Adrenal gland (tissue), 12 donors: Measurements from ENCODE around the gene CCL17. TPM values are rescaled to one million over a fixed set of nuclear protein-coding genes. Genes with fewer than 3 reads are reported as not detected.
A peak's percentile ranks its signal among the peaks of the same experiment; 100 is the strongest.

Experiments
- DNase-seq, 7 donors: peaks; one replicate each; pipeline ENCODE4 v3.0.0-alpha.2; 2019 to 2020
- H3K27ac ChIP-seq, 5 donors: fragments of 200-600 bp; sonication (generic) in 4 of 5; 1 replicate in 3 of 5; 2 replicates in 2 of 5; pipeline versions ENCODE4 v1.5.1 to v1.8.0; 2016 to 2020; ENCODE audit warnings: mild to moderate bottlenecking in 1 of 5
- H3K27me3 ChIP-seq: fragments of 200-600 bp; 2 replicates; pipeline ENCODE4 v1.8.0; 2021
- H3K36me3 ChIP-seq, 2 donors: fragments of 200-600 bp; replicated peaks in 1 of 2; 1 replicate in 1 of 2; 2 replicates in 1 of 2; pipeline versions ENCODE4 v1.5.1 to v1.8.0; 2018 to 2022
- H3K4me1 ChIP-seq, 2 donors: fragments of 200-600 bp; replicated peaks in 1 of 2; 1 replicate in 1 of 2; 2 replicates in 1 of 2; pipeline versions ENCODE4 v1.5.1 to v1.8.0; 2018 to 2021
- H3K4me3 ChIP-seq, 4 donors: fragments of 200-600 bp; sonication (generic) in 3 of 4; one replicate each; pipeline ENCODE4 v1.5.1; 2016 to 2018
- H3K9me3 ChIP-seq, 3 donors: fragments of 200-600 bp; sonication (generic) in 1 of 3; replicated peaks in 1 of 3; 1 replicate in 2 of 3; 2 replicates in 1 of 3; pipeline versions ENCODE4 v1.5.1 to v1.8.0; 2016 to 2021
- POLR2A ChIP-seq, 2 donors: fragments of 450-650 bp; IDR thresholded peaks; one replicate each; pipeline ENCODE4 v1.6.1; 2017; ENCODE audit warnings: antibody characterized with exemption in 2 of 2, mild to moderate bottlenecking in 2 of 2, moderate library complexity in 1 of 2
- whole genome bisulfite sequencing, 4 donors: extraction: QIAGEN DNeasy Blood & Tissue Kit in 2 of 4; methylation state at CpG; one replicate each; pipeline versions ENCODE4 v1.1.5 to v1.1.7; 2013 to 2017; 5-methylcytosine and 5-hydroxymethylcytosine counted together
- intact Hi-C, 2 donors: fragments of 100-400 bp; cut with DNase I; formaldehyde crosslinking; loops; one replicate each; pipeline versions ENCODE4 v1.14.1 to v1.15.0; 2022 to 2023
- polyA plus RNA-seq, 3 donors: library from polyadenylated mRNA; stranded (reverse); fragments of 200-250 nt in 2 of 3; fragments of 350-450 nt in 1 of 3; fragmentation: Illumina TruSeq in 1 of 3; extraction: RNeasy Lipid Tissue Mini Kit (QIAGEN cat#74804) in 1 of 3; gene quantifications; one replicate each; pipeline ENCODE4 v1.2.3, GENCODE V29; 2013 to 2014
- total RNA-seq, 9 donors: library from RNA; depleted of rRNA in 4 of 9; stranded (reverse); fragments of >200 nt in 4 of 9; fragments of 120-200 nt in 1 of 9; fragmentation: NEBNext Ultra II Directional in 1 of 9; extraction: Animal tissue kit (Norgen Biotek cat#: 25700) in 1 of 9; gene quantifications; one replicate each; pipeline versions ENCODE4 v1.1.0 to v1.2.4, GENCODE V29; 2013 to 2023
- TF ChIP-seq, protein P1 (sequence below), 6 experiments: fragments of 450-650 bp in 4 of 6; fragments of 200-600 bp in 2 of 6; sonication (generic) in 1 of 6; IDR thresholded peaks; 1 replicate in 5 of 6; 2 replicates in 1 of 6; pipeline versions ENCODE4 v1.5.1 to v1.8.0; 2016 to 2021; ENCODE audit warnings: antibody characterized with exemption in 6 of 6, mild to moderate bottlenecking in 2 of 6, moderate library complexity in 1 of 6
- donor health status: healthy with polysubstance abuse.
- donor health status: Bipolar disorder and iron deficiency.
- donor health status: DM: yes; HTN: yes; CAD: no.
- donor health status: DM: no; HTN: no; CAD: no.
- donor health status: DM: no; HTN: no; CAD: no.
- donor health status: DM: yes; HTN: yes; CAD: no.

CCL17 gene
- total and polyA plus RNA-seq, 12 donors, result not detected

DNA sequence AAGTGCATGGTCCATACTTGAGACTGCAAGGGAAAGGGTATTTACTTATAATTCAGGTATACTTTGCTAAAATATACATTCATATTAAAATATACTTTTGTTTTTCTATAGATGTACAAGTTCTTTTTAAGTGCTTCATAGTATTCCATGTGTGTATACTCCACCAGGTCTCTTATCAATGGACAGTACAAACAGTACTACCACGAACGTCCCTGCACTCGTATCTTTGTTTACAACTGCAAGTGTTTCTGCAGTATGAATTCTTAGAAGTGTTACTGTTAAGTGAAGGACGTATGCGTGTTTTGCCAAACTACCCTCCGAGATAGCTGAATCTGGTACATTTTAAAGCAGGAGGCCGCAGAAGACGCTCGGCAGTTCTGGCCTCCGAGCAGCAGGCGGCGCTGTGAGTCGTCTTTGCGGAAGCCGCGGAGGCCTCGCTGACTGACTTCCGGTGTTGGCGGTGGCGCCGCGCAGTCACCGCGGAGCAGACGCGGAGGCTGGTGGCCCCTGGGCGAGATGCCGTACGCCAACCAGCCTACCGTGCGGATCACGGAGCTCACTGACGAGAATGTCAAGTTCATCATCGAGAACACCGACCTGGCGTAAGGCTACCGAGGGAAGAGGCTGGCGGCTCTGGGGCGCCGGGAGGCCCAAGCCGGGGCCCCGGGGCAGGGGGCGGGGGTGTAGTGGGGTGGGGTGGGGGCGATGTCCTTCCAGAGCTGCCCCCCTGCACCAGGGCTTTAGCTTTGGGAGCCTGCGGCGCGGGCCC, 57.8 kb downstream of the CCL17 start, which contains the start of gene POLR2C:
Gene POLR2C (plus strand): TSS at position 471 of the 769 bp plus-strand sequence. CDS start 46 bp downstream, at position 517.
- peaks cover 0 to 72% of the 10 kb centered on the region in 2 donors for H3K36me3 ChIP-seq
- 1% methylated on average over 31 to 47 of the region's 47 CpGs for whole genome bisulfite sequencing, 4 donors
- H3K9me3 ChIP-seq, result no peaks in the 10 kb centered on the region
- peaks cover 6 to 24% of the 10 kb centered on the region in 2 donors for H3K4me1 ChIP-seq
- no peaks in the 10 kb centered on the region for H3K27me3 ChIP-seq
- TF ChIP-seq POLR2A (IDR thresholded peaks at IDR 0.05), result peak; percentile 86 to 93
- TF ChIP-seq, protein P1, sequence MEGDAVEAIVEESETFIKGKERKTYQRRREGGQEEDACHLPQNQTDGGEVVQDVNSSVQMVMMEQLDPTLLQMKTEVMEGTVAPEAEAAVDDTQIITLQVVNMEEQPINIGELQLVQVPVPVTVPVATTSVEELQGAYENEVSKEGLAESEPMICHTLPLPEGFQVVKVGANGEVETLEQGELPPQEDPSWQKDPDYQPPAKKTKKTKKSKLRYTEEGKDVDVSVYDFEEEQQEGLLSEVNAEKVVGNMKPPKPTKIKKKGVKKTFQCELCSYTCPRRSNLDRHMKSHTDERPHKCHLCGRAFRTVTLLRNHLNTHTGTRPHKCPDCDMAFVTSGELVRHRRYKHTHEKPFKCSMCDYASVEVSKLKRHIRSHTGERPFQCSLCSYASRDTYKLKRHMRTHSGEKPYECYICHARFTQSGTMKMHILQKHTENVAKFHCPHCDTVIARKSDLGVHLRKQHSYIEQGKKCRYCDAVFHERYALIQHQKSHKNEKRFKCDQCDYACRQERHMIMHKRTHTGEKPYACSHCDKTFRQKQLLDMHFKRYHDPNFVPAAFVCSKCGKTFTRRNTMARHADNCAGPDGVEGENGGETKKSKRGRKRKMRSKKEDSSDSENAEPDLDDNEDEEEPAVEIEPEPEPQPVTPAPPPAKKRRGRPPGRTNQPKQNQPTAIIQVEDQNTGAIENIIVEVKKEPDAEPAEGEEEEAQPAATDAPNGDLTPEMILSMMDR (IDR thresholded peaks at IDR 0.05), result peak; percentile 85 to 99 (median 94)
- DNase-seq, result peak; percentile 85 to 95 (median 89)
- H3K4me3 ChIP-seq, result peak within 1 kb of the TSS; percentile 35 to 97 (median 62)
- intact Hi-C loops, result no loop called here
- H3K27ac ChIP-seq, result peak within 1 kb of the TSS in 3 of 5 donors; percentile 72 to 91 (median 74)

DNA sequence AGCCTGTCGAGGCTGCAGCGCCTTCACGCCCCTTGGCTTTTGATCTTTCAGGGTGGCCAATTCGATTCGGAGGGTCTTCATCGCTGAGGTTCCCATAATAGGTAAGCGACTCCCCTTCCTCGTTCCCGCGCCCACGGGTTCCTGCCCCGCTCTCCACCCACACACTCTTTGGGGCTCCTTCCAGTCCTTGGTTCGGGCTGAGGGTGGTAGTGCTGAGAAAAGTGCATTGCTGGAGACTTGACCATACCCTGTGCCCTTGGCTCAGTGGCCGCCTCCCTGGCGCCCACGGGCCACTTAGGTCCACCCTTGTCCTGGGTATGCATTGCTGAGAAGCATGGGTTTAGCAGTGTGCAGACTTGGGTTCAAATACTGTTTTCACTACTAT, 58.4 kb downstream of the CCL17 start:
- H3K27me3 ChIP-seq, result no peaks in the 10 kb centered on the region
- no peak for DNase-seq
- TF ChIP-seq, protein P1 (IDR thresholded peaks at IDR 0.05), result no peak
- TF ChIP-seq POLR2A (IDR thresholded peaks at IDR 0.05), result no peak
- H3K4me3 ChIP-seq, result peak overlapping the region; percentile 35 to 97 (median 62)
- WGBS, 4 donors, result 0 to 1% (median 1%) methylated on average over 12 to 16 of the region's 16 CpGs
- H3K27ac ChIP-seq, result peak overlapping the region in 3 of 5 donors; percentile 72 to 91 (median 74)
- no peaks in the 10 kb centered on the region for H3K9me3 ChIP-seq
- H3K36me3 ChIP-seq, result peaks cover 0 to 72% of the 10 kb centered on the region in 2 donors
- intact Hi-C loops, result no loop called here
- peaks cover 6 to 24% of the 10 kb centered on the region in 2 donors for H3K4me1 ChIP-seq

DNA sequence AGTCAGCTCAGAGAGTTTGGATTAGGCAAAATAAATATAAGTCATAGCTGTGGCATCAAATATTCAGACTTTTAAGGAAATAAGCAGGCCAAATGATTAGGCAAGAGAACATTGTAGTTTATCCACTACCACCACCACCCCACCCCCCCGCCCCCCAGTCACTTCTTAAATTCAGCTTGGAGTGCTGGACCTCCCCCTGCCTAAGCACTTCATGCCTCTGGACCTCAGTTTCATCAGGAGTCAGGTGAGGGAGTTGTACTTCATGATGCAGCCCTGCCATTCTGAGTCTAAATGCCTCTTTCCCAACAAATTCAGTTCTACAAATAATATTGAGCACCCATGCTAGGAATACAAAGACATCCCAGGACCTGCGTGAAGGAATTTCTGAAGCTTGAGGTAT, 60.0 kb downstream of the CCL17 start:
- peaks cover 0 to 72% of the 10 kb centered on the region in 2 donors for H3K36me3 ChIP-seq
- no peaks in the 10 kb centered on the region for H3K9me3 ChIP-seq
- H3K27ac ChIP-seq, result no peak overlapping the region
- DNase-seq, result peak in 1 of 7 donors; percentile 13
- intact Hi-C loops, result no loop called here
- H3K4me3 ChIP-seq, result no peak overlapping the region
- peaks cover 6 to 24% of the 10 kb centered on the region in 2 donors for H3K4me1 ChIP-seq
- no peaks in the 10 kb centered on the region for H3K27me3 ChIP-seq
- WGBS, 4 donors, result 79 to 97% (median 91%) methylated on average over 2 of the region's 2 CpGs
- no peak for TF ChIP-seq POLR2A (IDR thresholded peaks at IDR 0.05)
- TF ChIP-seq, protein P1 (IDR thresholded peaks at IDR 0.05), result no peak

Other genes starting within 250 kb of the CCL17 start
- 10 to 100 TPM; 32.9 to 75.0 (median 66.5) TPM for gene PSME3IP1, start 218.7 kb upstream of the CCL17 start, total RNA-seq
- 100 to 1,000 TPM in 1 of 3 donors, 10 to 100 TPM in 2; 67.9 to 129 (median 78.6) TPM for gene PSME3IP1, start 218.7 kb upstream of the CCL17 start, polyA plus RNA-seq
- 10 to 100 TPM; 17.3 to 40.2 (median 25.6) TPM for gene RSPRY1, start 218.4 kb upstream of the CCL17 start, total RNA-seq
- gene RSPRY1, start 218.4 kb upstream of the CCL17 start, polyA plus RNA-seq, result 10 to 100 TPM in 1 of 3 donors, 1 to 10 TPM in 2; 7.7 to 43.5 (median 8.1) TPM
- gene ARL2BP, start 159.5 kb upstream of the CCL17 start, total RNA-seq, result 100 to 1,000 TPM in 1 of 9 donors, 10 to 100 TPM in 8; 47.9 to 116 (median 58.2) TPM
- 100 to 1,000 TPM in 1 of 3 donors, 10 to 100 TPM in 2; 32.6 to 136 (median 35.2) TPM for gene ARL2BP, start 159.5 kb upstream of the CCL17 start, polyA plus RNA-seq
- gene PLLP, start 120.1 kb upstream of the CCL17 start, total RNA-seq, result 1 to 10 TPM; 1.0 to 10.0 (median 2.7) TPM
- gene PLLP, start 120.1 kb upstream of the CCL17 start, polyA plus RNA-seq, result 1 to 10 TPM; 1.5 to 7.0 (median 2.7) TPM
- gene CCL22, start 46.0 kb upstream of the CCL17 start, total RNA-seq, result 1 to 10 TPM in 2 of 9 donors, under 1 TPM in 4, not detected in 3; 0.14 to 3.0 (median 0.45) TPM
- 1 to 10 TPM in 1 of 3 donors, under 1 TPM in 2; 0.03 to 2.6 (median 0.08) TPM for gene CCL22, start 46.0 kb upstream of the CCL17 start, polyA plus RNA-seq
- gene CX3CL1, start 32.3 kb upstream of the CCL17 start, total RNA-seq, result 10 to 100 TPM in 1 of 9 donors, 1 to 10 TPM in 8; 3.3 to 14.1 (median 7.0) TPM
- 1 to 10 TPM; 1.9 to 7.2 (median 6.0) TPM for gene CX3CL1, start 32.3 kb upstream of the CCL17 start, polyA plus RNA-seq
- gene CIAPIN1, start 42.6 kb downstream of the CCL17 start, total RNA-seq, result 100 to 1,000 TPM in 2 of 9 donors, 10 to 100 TPM in 7; 33.3 to 155 (median 51.6) TPM
- gene CIAPIN1, start 42.6 kb downstream of the CCL17 start, polyA plus RNA-seq, result 10 to 100 TPM; 15.8 to 91.9 (median 25.9) TPM
- 100 to 1,000 TPM in 1 of 9 donors, 10 to 100 TPM in 8; 60.9 to 277 (median 85.5) TPM for gene COQ9, start 42.7 kb downstream of the CCL17 start, total RNA-seq
- gene COQ9, start 42.7 kb downstream of the CCL17 start, polyA plus RNA-seq, result 100 to 1,000 TPM; 165 to 203 (median 177) TPM
- gene POLR2C, start 57.9 kb downstream of the CCL17 start, total RNA-seq, result 100 to 1,000 TPM in 4 of 9 donors, 10 to 100 TPM in 5; 52.8 to 147 (median 99.9) TPM
- gene POLR2C, start 57.9 kb downstream of the CCL17 start, polyA plus RNA-seq, result 10 to 100 TPM; 28.3 to 73.9 (median 32.4) TPM
- gene DOK4, start 81.7 kb downstream of the CCL17 start, total RNA-seq, result 10 to 100 TPM in 8 of 9 donors, 1 to 10 TPM in 1; 8.8 to 36.1 (median 18.4) TPM
- 10 to 100 TPM in 2 of 3 donors, 1 to 10 TPM in 1; 4.3 to 31.8 (median 19.0) TPM for gene DOK4, start 81.7 kb downstream of the CCL17 start, polyA plus RNA-seq
- 10 to 100 TPM in 4 of 9 donors, 1 to 10 TPM in 5; 2.2 to 23.6 (median 9.3) TPM for gene CCDC102A, start 131.8 kb downstream of the CCL17 start, total RNA-seq
- 1 to 10 TPM; 1.6 to 8.5 (median 3.8) TPM for gene CCDC102A, start 131.8 kb downstream of the CCL17 start, polyA plus RNA-seq
- under 1 TPM in 6 of 9 donors, not detected in 3; 0.14 to 0.54 (median 0.26) TPM for gene ADGRG5, start 137.9 kb downstream of the CCL17 start, total RNA-seq
- under 1 TPM; 0.22 to 0.48 (median 0.24) TPM for gene ADGRG5, start 137.9 kb downstream of the CCL17 start, polyA plus RNA-seq
- 10 to 100 TPM in 8 of 9 donors, 1 to 10 TPM in 1; 1.8 to 69.9 (median 43.2) TPM for gene ADGRG1, start 223.9 kb downstream of the CCL17 start, total RNA-seq
- 10 to 100 TPM; 14.7 to 45.0 (median 19.8) TPM for gene ADGRG1, start 223.9 kb downstream of the CCL17 start, polyA plus RNA-seq